Neuronal stem cell (in vitro differentiated cells): Measurements from ENCODE around the gene PLEKHM1.

Source experiments
- DNase-seq: peaks from one replicate; pipeline ENCODE4 v3.0.0-alpha.2; 2013; ENCODE audit warnings: low spot score
- H2AFZ ChIP-seq: one replicate; pipeline ENCODE4 v1.6.1; 2013; ENCODE audit warnings: mild to moderate bottlenecking, low read length, inconsistent platforms
- H2AK5ac ChIP-seq: 2 replicates; pipeline ENCODE4 v1.6.1; 2013; ENCODE audit warnings: low read depth, mild to moderate bottlenecking, inconsistent platforms, low read length, moderate library complexity, mixed read lengths
- H2BK120ac ChIP-seq: 2 replicates; pipeline ENCODE4 v1.6.1; 2013; ENCODE audit warnings: low read depth, mild to moderate bottlenecking, inconsistent platforms, low read length, moderate library complexity, mixed read lengths
- H2BK12ac ChIP-seq: one replicate; pipeline ENCODE4 v1.6.1; 2013; ENCODE audit warnings: low read length, inconsistent platforms
- H2BK15ac ChIP-seq: 2 replicates; pipeline ENCODE4 v1.6.1; 2013; ENCODE audit warnings: mild to moderate bottlenecking, low read length, inconsistent platforms, mixed read lengths
- H2BK5ac ChIP-seq: one replicate; pipeline ENCODE4 v1.6.1; 2013; ENCODE audit warnings: inconsistent platforms, mild to moderate bottlenecking, low read length, moderate library complexity
- H3K14ac ChIP-seq: one replicate; pipeline ENCODE4 v1.6.1; 2013; ENCODE audit warnings: low read length, inconsistent platforms
- H3K18ac ChIP-seq: 2 replicates; pipeline ENCODE4 v1.6.1; 2013; ENCODE audit warnings: low read length, inconsistent platforms
- H3K23ac ChIP-seq: 2 replicates; pipeline ENCODE4 v1.6.1; 2013; ENCODE audit warnings: low read depth, mild to moderate bottlenecking, mixed read lengths, low read length, inconsistent platforms; ENCODE audit not compliant: poor library complexity
- H3K27ac ChIP-seq: replicated peaks from 3 replicates; pipeline ENCODE4 v1.5.1; 2013; ENCODE audit warnings: low read length, inconsistent platforms
- H3K27me3 ChIP-seq, 3 experiments: 2 replicates each; pipeline ENCODE4 v1.6.1; 2013; ENCODE audit warnings: low read length in 3 of 3, mild to moderate bottlenecking in 2 of 3, inconsistent platforms in 1 of 3, low read depth in 1 of 3, mixed read lengths in 1 of 3, moderate library complexity in 1 of 3; ENCODE audit not compliant: control insufficient read depth in 3 of 3, insufficient read depth in 3 of 3
- H3K36me3 ChIP-seq, 2 donors: replicated peaks in 1 of 2; 2 replicates each; pipeline ENCODE4 v1.6.1; 2013; ENCODE audit warnings: low read length in 2 of 2; ENCODE audit not compliant: control insufficient read depth in 2 of 2, insufficient read depth in 2 of 2
- H3K4ac ChIP-seq: 2 replicates; pipeline ENCODE4 v1.6.1; 2013; ENCODE audit warnings: inconsistent platforms, mild to moderate bottlenecking, low read length, moderate library complexity
- H3K4me1 ChIP-seq, 2 donors: 1 replicate in 1 of 2; 2 replicates in 1 of 2; pipeline ENCODE4 v1.6.1; 2013; ENCODE audit warnings: low read length in 2 of 2, low read depth in 1 of 2; ENCODE audit not compliant: control insufficient read depth in 2 of 2, insufficient read depth in 1 of 2
- H3K4me2 ChIP-seq: one replicate; pipeline ENCODE4 v1.6.1; 2013; ENCODE audit warnings: mild to moderate bottlenecking, low read length, inconsistent platforms; ENCODE audit not compliant: insufficient read depth, poor library complexity, severe bottlenecking
- H3K4me3 ChIP-seq, 2 donors: 2 replicates each; pipeline ENCODE4 v1.5.1; 2013; ENCODE audit warnings: low read length in 2 of 2, mild to moderate bottlenecking in 2 of 2, inconsistent platforms in 1 of 2, moderate library complexity in 1 of 2
- H3K79me1 ChIP-seq: one replicate; pipeline ENCODE4 v1.6.1; 2013; ENCODE audit warnings: low read depth, mild to moderate bottlenecking, inconsistent platforms, low read length, moderate library complexity
- H3K9ac ChIP-seq: one replicate; pipeline ENCODE4 v1.6.1; 2013; ENCODE audit warnings: mild to moderate bottlenecking, low read depth, low read length, inconsistent platforms; ENCODE audit not compliant: poor library complexity
- H3K9me3 ChIP-seq, 2 donors: replicated peaks in 1 of 2; 2 replicates each; pipeline versions ENCODE3 to v1.6.1; 2013; ENCODE audit warnings: low read length in 2 of 2, mild to moderate bottlenecking in 2 of 2, inconsistent platforms in 1 of 2, low read depth in 1 of 2, mixed read lengths in 1 of 2, moderate library complexity in 1 of 2; ENCODE audit not compliant: control insufficient read depth in 2 of 2, insufficient read depth in 1 of 2
- H4K8ac ChIP-seq: one replicate; pipeline ENCODE4 v1.6.1; 2013; ENCODE audit warnings: low read depth, mild to moderate bottlenecking, inconsistent platforms, low read length, moderate library complexity
- H4K91ac ChIP-seq: one replicate; pipeline ENCODE4 v1.6.1; 2013; ENCODE audit warnings: low read length, low read depth, mild to moderate bottlenecking, inconsistent platforms; ENCODE audit not compliant: poor library complexity
- WGBS, 2 donors: extraction: QIAGEN DNeasy Blood & Tissue Kit; methylation state at CpG; one replicate each; pipeline ENCODE4 v1.1.7; 2013; ENCODE audit warnings: missing lambda C conversion rate in 2 of 2, mixed read lengths in 1 of 2; ENCODE audit not compliant: insufficient read length in 2 of 2, insufficient replicate concordance in 1 of 2; ENCODE audit errors: extremely low coverage in 2 of 2; 5-methylcytosine and 5-hydroxymethylcytosine counted together

PLEKHM1 gene

GRCh38 chr17:45423975-45424335 is 66.6 kb downstream of the PLEKHM1 start:
- no peak overlapping the region for H3K4me3 ChIP-seq

GRCh38 chr17:45423304-45423974 is 67.1 kb downstream of the PLEKHM1 start:
- H3K4me1 ChIP-seq: peaks cover 3 to 7% of the 10 kb centered on the region in 2 donors
- H3K27me3 ChIP-seq: peaks cover 2 to 16% (median 7%) of the 10 kb centered on the region in 3 experiments
- no peak overlapping the region for H3K23ac ChIP-seq
- DNase-seq: no peak
- no peak overlapping the region for H3K9ac ChIP-seq
- H2BK15ac ChIP-seq: no peak overlapping the region
- H3K4me2 ChIP-seq: no peak overlapping the region
- H3K27ac ChIP-seq: no peak overlapping the region
- H3K9me3 ChIP-seq: no peaks in the 10 kb centered on the region
- H3K14ac ChIP-seq: no peak overlapping the region
- H2AFZ ChIP-seq: no peak overlapping the region
- H2BK120ac ChIP-seq: peak overlapping the region; percentile 47
- H2BK5ac ChIP-seq: no peak overlapping the region
- no peak overlapping the region for H4K91ac ChIP-seq
- no peak overlapping the region for H2BK12ac ChIP-seq
- H3K4me3 ChIP-seq: no peak overlapping the region
- H3K79me1 ChIP-seq: no peaks in the 10 kb centered on the region
- no CpG with 5 or more reads among the region's 8 CpGs for WGBS, 2 donors
- no peak overlapping the region for H3K4ac ChIP-seq
- no peak overlapping the region for H2AK5ac ChIP-seq
- H3K36me3 ChIP-seq: no peaks in the 10 kb centered on the region
- no peak overlapping the region for H3K18ac ChIP-seq
- H4K8ac ChIP-seq: no peak overlapping the region

More at GRCh38 chr17:45423975-45424335, 66.6 kb downstream of the PLEKHM1 start:
- peak overlapping the region; percentile 47 for H2BK120ac ChIP-seq
- H3K27me3 ChIP-seq: peaks cover 6 to 22% (median 13%) of the 10 kb centered on the region in 3 experiments
- H3K4me1 ChIP-seq: peaks cover 6 to 7% of the 10 kb centered on the region in 2 donors
- no peak overlapping the region for H4K91ac ChIP-seq
- no peak overlapping the region for H2BK12ac ChIP-seq
- no peak for DNase-seq
- peak overlapping the region; percentile 28 for H3K18ac ChIP-seq
- no peak overlapping the region for H2BK5ac ChIP-seq
- H3K36me3 ChIP-seq: no peaks in the 10 kb centered on the region
- no peak overlapping the region for H3K27ac ChIP-seq
- H3K23ac ChIP-seq: no peak overlapping the region
- no peaks in the 10 kb centered on the region for H3K9me3 ChIP-seq
- no peak overlapping the region for H4K8ac ChIP-seq
- no peak overlapping the region for H2AFZ ChIP-seq
- no peak overlapping the region for H3K9ac ChIP-seq
- H3K4me2 ChIP-seq: no peak overlapping the region
- no peak overlapping the region for H3K14ac ChIP-seq
- no peaks in the 10 kb centered on the region for H3K79me1 ChIP-seq
- no CpG with 5 or more reads among the region's 1 CpG for WGBS, 2 donors
- no peak overlapping the region for H2BK15ac ChIP-seq
- H2AK5ac ChIP-seq: peak overlapping the region; percentile 63
- H3K4ac ChIP-seq: no peak overlapping the region

- no peak overlapping the region for H2BK5ac ChIP-seq
- H2BK120ac ChIP-seq: no peak overlapping the region
- H4K91ac ChIP-seq: no peak overlapping the region
- no peak overlapping the region for H3K18ac ChIP-seq
- no peak overlapping the region for H3K23ac ChIP-seq
- no peak overlapping the region for H2BK12ac ChIP-seq
- H3K9me3 ChIP-seq: no peaks in the 10 kb centered on the region
- peaks cover 5 to 8% of the 10 kb centered on the region in 2 donors for H3K4me1 ChIP-seq
- H2AFZ ChIP-seq: no peak overlapping the region
- peak overlapping the region; percentile 2 for H2AK5ac ChIP-seq
- no peak overlapping the region for H3K14ac ChIP-seq
- no peak overlapping the region for H2BK15ac ChIP-seq
- DNase-seq: no peak
- no peak overlapping the region for H3K4ac ChIP-seq
- WGBS, 2 donors: no CpG with 5 or more reads among the region's 10 CpGs
- no peaks in the 10 kb centered on the region for H3K36me3 ChIP-seq
- H3K27ac ChIP-seq: no peak overlapping the region
- H3K79me1 ChIP-seq: no peaks in the 10 kb centered on the region
- H3K9ac ChIP-seq: no peak overlapping the region
- no peak overlapping the region for H3K4me3 ChIP-seq
- no peaks in the 10 kb centered on the region for H3K27me3 ChIP-seq
- H4K8ac ChIP-seq: no peak overlapping the region
- no peak overlapping the region for H3K4me2 ChIP-seq
These were observed 75.3 kb downstream of the PLEKHM1 start for GRCh38 chr17:45414990-45415881.

GRCh38 chr17:45413498-45413923 is 77.0 kb downstream of the PLEKHM1 start:
- Histone ChIP-seq H3K79me1 (no peaks in the 10 kb centered on the region), H3K9me3 (no peaks in the 10 kb centered on the region), H4K91ac (no peak overlapping the region), H3K27ac (no peak overlapping the region), H3K27me3 (no peaks in the 10 kb centered on the region), H2AFZ (no peak overlapping the region), H2BK12ac (no peak overlapping the region), H3K9ac (no peak overlapping the region), H2BK5ac (no peak overlapping the region), H3K4ac (no peak overlapping the region), H3K4me1 (peaks cover 9 to 12% of the 10 kb centered on the region in 2 donors), H4K8ac (no peak overlapping the region), H3K36me3 (no peaks in the 10 kb centered on the region), H2AK5ac (no peak overlapping the region), H2BK120ac (no peak overlapping the region), H3K14ac (no peak overlapping the region), H3K4me3 (no peak overlapping the region), H3K4me2 (no peak overlapping the region), H3K23ac (no peak overlapping the region), H2BK15ac (no peak overlapping the region), H3K18ac (no peak overlapping the region)
- whole genome bisulfite sequencing, 2 donors: no CpG with 5 or more reads among the region's 9 CpGs
- no peak for DNase-seq
